ACC112 (cell line): Measurements from ENCODE around the gene S100B.
"Not testable (repeated sequence)": the region's sequence is repeated elsewhere in the genome, so short reads cannot be mapped to it uniquely, and the experiment has no call there.

Experiments used
- H2AFZ ChIP-seq: fragments of 200-600 bp; sonication (generic); one replicate; pipeline ENCODE4 v1.6.0; 2017; ENCODE audit warnings: antibody characterized with exemption, low read length; ENCODE audit not compliant: unreplicated experiment
- H3K27ac ChIP-seq: fragments of 200-600 bp; sonication (generic); 2 replicates; pipeline ENCODE4 v1.5.1; 2014; ENCODE audit warnings: low read depth, mild to moderate bottlenecking, antibody characterized with exemption, low read length, moderate library complexity
- H3K27me3 ChIP-seq: fragments of 200-600 bp; sonication (generic); 2 replicates; pipeline ENCODE4 v1.6.1; 2014; ENCODE audit warnings: mild to moderate bottlenecking, antibody characterized with exemption, low read length, moderate library complexity, mixed read lengths; ENCODE audit not compliant: insufficient read depth
- H3K36me3 ChIP-seq: fragments of 200-600 bp; sonication (generic); 2 replicates; pipeline ENCODE4 v1.6.1; 2016; ENCODE audit warnings: mild to moderate bottlenecking, antibody characterized with exemption, low read length, moderate library complexity, mixed read lengths; ENCODE audit not compliant: insufficient read depth
- H3K4me1 ChIP-seq: fragments of 200-600 bp; sonication (generic); one replicate; pipeline ENCODE4 v1.6.1; 2016; ENCODE audit warnings: low read length, mixed read lengths; ENCODE audit not compliant: insufficient read depth, unreplicated experiment, control insufficient read depth
- H3K4me3 ChIP-seq: fragments of 200-600 bp; sonication (generic); 2 replicates; pipeline ENCODE4 v1.5.1; 2014; ENCODE audit warnings: mild to moderate bottlenecking, low read depth, low read length
- H3K79me2 ChIP-seq: fragments of 200-600 bp; sonication (generic); one replicate; pipeline ENCODE4 v1.6.0; 2016; ENCODE audit warnings: low read length; ENCODE audit not compliant: control insufficient read depth, unreplicated experiment, insufficient read depth

S100B gene

DNA sequence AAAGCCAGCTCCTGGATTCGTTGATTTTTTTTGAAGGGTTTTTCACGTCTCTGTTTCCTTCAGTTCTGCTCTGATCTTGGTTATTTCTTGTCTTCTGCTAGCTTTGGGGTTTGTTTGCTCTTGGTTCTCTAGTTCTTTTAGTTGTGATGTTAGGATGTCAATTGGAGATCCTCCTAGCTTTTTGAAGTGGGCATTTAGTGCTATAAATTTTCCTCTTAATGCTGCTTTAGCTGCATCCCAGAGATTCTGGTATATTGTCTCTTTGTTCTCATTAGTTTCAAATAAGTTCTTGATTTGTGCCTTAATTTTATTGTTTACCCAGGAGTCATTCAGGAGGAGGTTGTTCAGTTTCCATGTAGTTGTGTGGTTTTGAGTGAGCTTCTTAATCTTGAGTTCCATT lies 25.5 kb downstream of the S100B start:
- H3K79me2 ChIP-seq, H3K27ac ChIP-seq, H3K4me1 ChIP-seq, H3K27me3 ChIP-seq, H3K4me3 ChIP-seq, H2AFZ ChIP-seq: not testable (repeated sequence)
- H3K36me3 ChIP-seq, result peaks cover 25% of the 10 kb centered on the region

- H3K4me3 ChIP-seq, H3K79me2 ChIP-seq, H3K27me3 ChIP-seq, H3K27ac ChIP-seq, H3K4me1 ChIP-seq, H2AFZ ChIP-seq: not testable (repeated sequence)
- peaks cover 26% of the 10 kb centered on the region for H3K36me3 ChIP-seq
Measured at GRCh38 chr21:46577786-46578185, 27.1 kb downstream of the S100B start.

DNA sequence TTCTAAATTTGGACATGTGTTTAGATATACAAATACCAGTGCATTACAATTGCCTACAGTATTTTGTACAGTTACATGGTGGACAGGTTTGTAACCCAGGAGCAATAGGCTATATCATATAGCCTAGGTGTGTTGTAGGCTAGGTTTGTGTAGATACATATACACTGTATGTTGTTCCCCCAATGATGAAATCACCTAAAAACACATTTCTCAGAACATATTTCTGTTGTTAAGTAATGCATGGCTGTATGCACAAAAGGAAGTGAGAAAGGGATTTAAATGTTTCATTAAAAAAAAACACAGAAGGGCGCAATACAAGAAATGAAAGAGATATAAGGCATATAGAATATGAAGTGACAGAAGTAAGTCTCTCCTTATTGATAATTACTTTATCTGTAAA lies 32.0 kb downstream of the S100B start:
- peaks cover 46% of the 10 kb centered on the region for H3K36me3 ChIP-seq
- H3K4me3 ChIP-seq, result no peak overlapping the region
- H3K27me3 ChIP-seq, result no peaks in the 10 kb centered on the region
- H3K27ac ChIP-seq, result no peak overlapping the region
- no peaks in the 10 kb centered on the region for H3K4me1 ChIP-seq
- no peaks in the 10 kb centered on the region for H3K79me2 ChIP-seq
- no peak overlapping the region for H2AFZ ChIP-seq

DNA sequence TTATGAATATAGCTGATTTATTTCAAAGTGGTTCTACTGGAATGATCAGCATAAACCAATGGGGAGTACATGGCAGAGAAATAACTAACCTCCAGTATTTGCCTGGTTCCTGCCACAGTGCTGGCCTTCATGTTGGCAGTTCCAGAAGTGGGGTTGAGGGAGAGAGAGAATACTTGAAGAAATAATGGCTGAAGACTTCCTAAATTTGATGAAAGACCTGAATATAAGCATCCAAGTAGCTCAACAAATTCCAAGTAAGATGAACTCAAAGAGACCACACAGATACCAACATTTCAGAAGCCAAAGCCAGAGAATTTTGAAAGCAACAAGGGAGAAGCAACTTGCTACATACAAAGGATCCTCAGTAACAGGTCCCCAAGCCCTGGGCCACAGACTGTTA lies 34.3 kb downstream of the S100B start:
- Histone ChIP-seq H3K4me3 (no peak overlapping the region), H3K27ac (no peak overlapping the region), H3K79me2 (no peaks in the 10 kb centered on the region), H3K36me3 (peaks cover 63% of the 10 kb centered on the region), H2AFZ (no peak overlapping the region), H3K27me3 (no peaks in the 10 kb centered on the region), H3K4me1 (no peaks in the 10 kb centered on the region)

GRCh38 chr21:46570119-46570518 lies 34.8 kb downstream of the S100B start:
- Histone ChIP-seq H3K36me3 (peaks cover 68% of the 10 kb centered on the region), H3K27ac (no peak overlapping the region), H3K27me3 (no peaks in the 10 kb centered on the region), H3K79me2 (no peaks in the 10 kb centered on the region), H2AFZ (no peak overlapping the region), H3K4me1 (no peaks in the 10 kb centered on the region), H3K4me3 (no peak overlapping the region)

GRCh38 chr21:46569081-46569480 lies 35.8 kb downstream of the S100B start:
- Histone ChIP-seq H3K4me1 (no peaks in the 10 kb centered on the region), H3K36me3 (peaks cover 72% of the 10 kb centered on the region), H3K27me3 (no peaks in the 10 kb centered on the region), H2AFZ (no peak overlapping the region), H3K79me2 (no peaks in the 10 kb centered on the region), H3K27ac (no peak overlapping the region), H3K4me3 (no peak overlapping the region)

- Histone ChIP-seq H2AFZ (no peak overlapping the region), H3K4me3 (no peak overlapping the region), H3K36me3 (peaks cover 78% of the 10 kb centered on the region), H3K4me1 (no peaks in the 10 kb centered on the region), H3K27ac (no peak overlapping the region), H3K79me2 (no peaks in the 10 kb centered on the region), H3K27me3 (no peaks in the 10 kb centered on the region)
Measured at GRCh38 chr21:46568562-46568961, 36.3 kb downstream of the S100B start.

- Histone ChIP-seq H2AFZ (no peak overlapping the region), H3K36me3 (peaks cover 80% of the 10 kb centered on the region), H3K27ac (no peak overlapping the region), H3K4me3 (no peak overlapping the region), H3K79me2 (no peaks in the 10 kb centered on the region), H3K27me3 (no peaks in the 10 kb centered on the region), H3K4me1 (no peaks in the 10 kb centered on the region)
Measured at GRCh38 chr21:46567348-46567747, 37.5 kb downstream of the S100B start.

GRCh38 chr21:46564391-46564790 lies 40.5 kb downstream of the S100B start:
- no peaks in the 10 kb centered on the region for H3K4me1 ChIP-seq
- H3K27me3 ChIP-seq, result no peaks in the 10 kb centered on the region
- peaks cover 57% of the 10 kb centered on the region for H3K36me3 ChIP-seq
- H2AFZ ChIP-seq, result no peak overlapping the region
- H3K27ac ChIP-seq, result no peak overlapping the region
- H3K4me3 ChIP-seq, result no peak overlapping the region
- no peaks in the 10 kb centered on the region for H3K79me2 ChIP-seq

GRCh38 chr21:46562964-46563607 lies 41.8 kb downstream of the S100B start:
- no peak overlapping the region for H3K27ac ChIP-seq
- no peak overlapping the region for H2AFZ ChIP-seq
- no peaks in the 10 kb centered on the region for H3K27me3 ChIP-seq
- H3K4me1 ChIP-seq, result no peaks in the 10 kb centered on the region
- peaks cover 50% of the 10 kb centered on the region for H3K36me3 ChIP-seq
- H3K4me3 ChIP-seq, result no peak overlapping the region
- H3K79me2 ChIP-seq, result no peaks in the 10 kb centered on the region

DNA sequence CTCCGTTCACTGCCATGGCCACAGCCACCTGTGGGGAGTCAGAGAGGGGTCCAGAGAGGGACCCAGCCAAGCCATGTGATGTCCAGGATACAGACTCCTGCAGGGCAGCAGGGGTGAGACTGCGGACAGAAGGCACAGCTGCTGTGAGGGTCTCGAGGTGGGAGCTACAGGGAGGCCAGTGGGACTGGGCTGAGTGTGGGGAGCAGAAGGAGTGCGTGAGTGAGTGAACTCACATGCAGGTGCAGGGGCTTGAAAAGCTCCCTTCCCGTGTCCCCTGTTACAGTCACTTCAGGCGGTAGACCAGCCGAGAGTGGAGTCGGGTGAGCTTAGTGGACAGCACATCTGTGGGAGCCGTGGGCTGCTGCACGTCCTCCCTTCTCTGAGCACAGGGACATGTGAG lies 42.4 kb downstream of the S100B start:
- no peaks in the 10 kb centered on the region for H3K4me1 ChIP-seq
- H3K4me3 ChIP-seq, result no peak overlapping the region
- H3K27ac ChIP-seq, result no peak overlapping the region
- no peaks in the 10 kb centered on the region for H3K79me2 ChIP-seq
- H3K27me3 ChIP-seq, result no peaks in the 10 kb centered on the region
- H3K36me3 ChIP-seq, result peaks cover 44% of the 10 kb centered on the region
- H2AFZ ChIP-seq, result no peak overlapping the region
